HL-60 (cell line): ENCODE measurements around the gene THEM5.

Source experiments
- GABPA ChIP-seq: IDR thresholded peaks from 2 replicates; pipeline ENCODE4 v1.6.1; 2012; ENCODE audit warnings: low read depth
- POLR2AphosphoS5 ChIP-seq: IDR thresholded peaks from 2 replicates; pipeline ENCODE4 v1.6.1; 2012; ENCODE audit warnings: low read depth
- REST ChIP-seq: IDR thresholded peaks from 2 replicates; pipeline ENCODE4 v1.6.1; 2012; ENCODE audit warnings: low read depth; ENCODE audit not compliant: insufficient replicate concordance
- SPI1 ChIP-seq: IDR thresholded peaks from 2 replicates; pipeline ENCODE4 v1.6.1; 2012; ENCODE audit warnings: low read depth, mild to moderate bottlenecking, borderline replicate concordance
- TF ChIP-seq, protein P1 (sequence below): IDR thresholded peaks from one replicate; pipeline ENCODE4 v1.5.1; 2011; ENCODE audit warnings: low read length, control low read depth, inconsistent platforms; ENCODE audit not compliant: insufficient read depth

- TF ChIP-seq REST (no peak), POLR2AphosphoS5 (no peak), GABPA (no peak), SPI1 (no peak)
- TF ChIP-seq, protein P1, sequence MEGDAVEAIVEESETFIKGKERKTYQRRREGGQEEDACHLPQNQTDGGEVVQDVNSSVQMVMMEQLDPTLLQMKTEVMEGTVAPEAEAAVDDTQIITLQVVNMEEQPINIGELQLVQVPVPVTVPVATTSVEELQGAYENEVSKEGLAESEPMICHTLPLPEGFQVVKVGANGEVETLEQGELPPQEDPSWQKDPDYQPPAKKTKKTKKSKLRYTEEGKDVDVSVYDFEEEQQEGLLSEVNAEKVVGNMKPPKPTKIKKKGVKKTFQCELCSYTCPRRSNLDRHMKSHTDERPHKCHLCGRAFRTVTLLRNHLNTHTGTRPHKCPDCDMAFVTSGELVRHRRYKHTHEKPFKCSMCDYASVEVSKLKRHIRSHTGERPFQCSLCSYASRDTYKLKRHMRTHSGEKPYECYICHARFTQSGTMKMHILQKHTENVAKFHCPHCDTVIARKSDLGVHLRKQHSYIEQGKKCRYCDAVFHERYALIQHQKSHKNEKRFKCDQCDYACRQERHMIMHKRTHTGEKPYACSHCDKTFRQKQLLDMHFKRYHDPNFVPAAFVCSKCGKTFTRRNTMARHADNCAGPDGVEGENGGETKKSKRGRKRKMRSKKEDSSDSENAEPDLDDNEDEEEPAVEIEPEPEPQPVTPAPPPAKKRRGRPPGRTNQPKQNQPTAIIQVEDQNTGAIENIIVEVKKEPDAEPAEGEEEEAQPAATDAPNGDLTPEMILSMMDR = no peak
These were observed 779 bp downstream of the THEM5 start for GRCh38 chr1:151852733-151853132.
